Fibroblast of skin of abdomen (primary cell): ENCODE measurements around the gene STEAP3.

Experiments used
- DNase-seq: peaks from one replicate; pipeline ENCODE4 v3.0.0-alpha.2; 2013

STEAP3 gene

GRCh38 chr2:119227346-119227745 lies 3.7 kb downstream of the STEAP3 start:
- DNase-seq = no peak

- DNase-seq = no peak
Measured at GRCh38 chr2:119228136-119228535, 4.5 kb downstream of the STEAP3 start.

- no peak for DNase-seq
Measured at GRCh38 chr2:119228964-119229363, 5.3 kb downstream of the STEAP3 start.

GRCh38 chr2:119229716-119230115 lies 6.1 kb downstream of the STEAP3 start:
- no peak for DNase-seq

- DNase-seq = peak; percentile 53
Measured at GRCh38 chr2:119230219-119231185, 6.9 kb downstream of the STEAP3 start.

- peak; percentile 72 for DNase-seq
Measured at GRCh38 chr2:119231975-119232665, 8.5 kb downstream of the STEAP3 start.

- DNase-seq = no peak
Measured at GRCh38 chr2:119232666-119232993, 9.0 kb downstream of the STEAP3 start.

- DNase-seq = peak; percentile 80
Measured at GRCh38 chr2:119233326-119234020, 9.8 kb downstream of the STEAP3 start.

GRCh38 chr2:119234021-119235019 lies 10.7 kb downstream of the STEAP3 start:
- DNase-seq = peak; percentile 35

- no peak for DNase-seq
Measured at GRCh38 chr2:119236796-119237195, 13.2 kb downstream of the STEAP3 start.

GRCh38 chr2:119240311-119241204 lies 16.9 kb downstream of the STEAP3 start:
- DNase-seq = peak; percentile 71

GRCh38 chr2:119241205-119241532 lies 17.5 kb downstream of the STEAP3 start:
- DNase-seq = no peak

GRCh38 chr2:119242276-119243119 lies 18.9 kb downstream of the STEAP3 start:
- DNase-seq = no peak

GRCh38 chr2:119243621-119244020 lies 20.0 kb downstream of the STEAP3 start:
- DNase-seq = no peak

GRCh38 chr2:119245076-119245840 lies 21.6 kb downstream of the STEAP3 start:
- no peak for DNase-seq

GRCh38 chr2:119245841-119246230 lies 22.2 kb downstream of the STEAP3 start:
- no peak for DNase-seq

- DNase-seq = no peak
Measured at GRCh38 chr2:119246884-119247843, 23.5 kb downstream of the STEAP3 start.

- no peak for DNase-seq
Measured at GRCh38 chr2:119247844-119248271, 24.2 kb downstream of the STEAP3 start.
